Measurements from ENCODE around the gene ARL15.

Gene ARL15

DNA sequence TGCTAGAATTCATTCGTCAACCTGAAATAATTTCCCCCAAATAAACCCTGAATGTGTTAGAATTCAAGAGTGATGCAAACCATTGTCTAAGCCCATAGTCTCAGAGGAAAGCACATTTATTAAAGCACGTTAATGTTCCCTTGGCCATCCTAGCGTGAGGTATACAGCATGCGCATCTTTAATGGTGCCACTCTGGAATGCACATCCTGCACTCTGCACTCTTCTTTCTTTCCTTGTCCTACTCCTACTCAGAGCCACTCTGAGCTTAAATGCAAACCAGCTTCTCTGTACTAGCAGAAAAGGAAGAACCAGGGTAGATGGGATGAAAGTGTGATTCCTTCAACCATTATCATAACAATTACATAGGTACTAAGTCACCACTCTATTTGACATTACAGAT lies 50.4 kb downstream of the ARL15 start:
- no peak for DNase-seq
- intact Hi-C loops (cut with DNase I), result no loop called here

- intact Hi-C loops (cut with DNase I), result no loop called here
- DNase-seq, result no peak
Observed at GRCh38 chr5:54259090-54259489, 51.3 kb downstream of the ARL15 start.

DNA sequence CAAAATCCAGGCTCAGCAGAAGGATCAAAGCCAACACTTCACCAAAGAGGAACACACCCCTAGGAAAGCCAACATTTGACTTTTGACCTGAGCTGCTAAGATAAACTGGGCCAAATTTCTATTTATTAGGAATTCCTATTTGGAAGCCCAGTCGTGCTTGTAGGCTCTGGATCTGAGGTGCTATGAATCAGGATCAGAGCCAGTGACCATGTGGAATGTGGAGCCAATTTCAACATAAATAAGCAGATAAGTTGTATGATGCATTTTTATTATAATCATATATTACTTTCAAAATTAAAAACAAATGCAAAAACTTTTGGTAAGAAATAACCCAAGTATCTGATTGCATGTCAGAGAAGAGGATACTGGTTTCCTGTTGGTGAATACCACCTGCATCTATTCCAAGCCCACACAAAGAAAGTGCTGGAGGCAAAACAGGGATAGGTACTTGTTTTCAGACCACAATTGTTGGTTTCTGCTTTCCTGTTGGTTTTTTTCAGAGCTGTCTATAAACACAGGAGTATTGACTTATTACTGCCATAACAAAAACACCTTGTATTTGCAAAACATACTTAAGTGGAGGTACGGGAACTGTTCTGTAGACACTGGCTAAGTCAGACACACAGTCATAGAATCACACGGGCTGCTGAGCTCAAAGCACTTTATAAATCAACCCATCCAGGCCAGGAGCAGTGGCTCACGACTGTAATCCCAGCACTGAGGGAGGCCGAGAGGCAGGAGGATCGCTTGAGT lies 52.8 kb downstream of the ARL15 start:
- intact Hi-C loops (cut with DNase I), result no loop called here
- no peak for DNase-seq

- DNase-seq, result peak in 2 of 42 donors; percentile 4 to 16
- intact Hi-C loops (cut with DNase I), result no loop called here
Observed at GRCh38 chr5:54254482-54255198, 55.7 kb downstream of the ARL15 start.

- intact Hi-C loops (cut with DNase I), result no loop called here
- DNase-seq, result no peak
Observed at GRCh38 chr5:54251981-54252380, 58.4 kb downstream of the ARL15 start.

- intact Hi-C loops (cut with DNase I), result loop anchor here (10.0 kb wide), 1 partner anchor 615 kb away; no protein-coding TSS in a partner anchor
- DNase-seq, result peak in 8 of 42 donors; percentile 8 to 49 (median 21)
Observed at GRCh38 chr5:54249210-54250028, 61.0 kb downstream of the ARL15 start.

GRCh38 chr5:54247226-54247625 lies 63.1 kb downstream of the ARL15 start:
- intact Hi-C loops (cut with DNase I), result loop anchor here (10.0 kb wide), 1 partner anchor 618 kb away; no protein-coding TSS in a partner anchor

GRCh38 chr5:54243483-54244080 lies 66.8 kb downstream of the ARL15 start:
- intact Hi-C loops (cut with DNase I), result loop anchor here (5.0 to 10.0 kb wide), 2 partner anchors 174 to 621 kb away; no protein-coding TSS in a partner anchor
- DNase-seq, result peak in 29 of 42 donors; percentile 8 to 77 (median 35)

More at GRCh38 chr5:54247226-54247625, 63.1 kb downstream of the ARL15 start:
- DNase-seq, result no peak

DNA sequence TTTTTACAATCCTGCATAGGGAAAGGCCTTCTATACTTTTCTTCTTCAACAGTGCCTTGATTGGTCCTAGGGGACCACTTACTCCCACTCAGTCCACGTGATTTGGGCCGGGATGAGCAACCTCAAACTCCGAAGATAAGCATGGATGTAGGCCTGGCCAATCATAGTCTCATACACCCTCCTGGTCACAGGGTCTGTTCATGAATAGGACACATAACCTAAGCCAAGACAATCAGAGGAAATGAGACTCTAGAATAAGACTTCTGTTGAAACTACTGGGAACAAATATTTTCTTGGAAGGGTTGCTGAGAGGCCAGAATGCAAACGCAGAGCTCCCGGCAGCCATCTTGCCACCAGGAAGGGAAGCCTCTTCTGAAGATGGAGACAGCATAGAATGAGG lies 68.1 kb downstream of the ARL15 start:
- DNase-seq, result no peak
- intact Hi-C loops (cut with DNase I), result loop anchor here (5.0 to 10.0 kb wide), 2 partner anchors 175 to 623 kb away; no protein-coding TSS in a partner anchor

- no peak for DNase-seq
- intact Hi-C loops (cut with DNase I), result no loop called here
Observed at GRCh38 chr5:54234304-54234933, 76.0 kb downstream of the ARL15 start.

GRCh38 chr5:54230936-54231685 lies 79.3 kb downstream of the ARL15 start:
- intact Hi-C loops (cut with DNase I), result no loop called here
- DNase-seq, result no peak

DNA sequence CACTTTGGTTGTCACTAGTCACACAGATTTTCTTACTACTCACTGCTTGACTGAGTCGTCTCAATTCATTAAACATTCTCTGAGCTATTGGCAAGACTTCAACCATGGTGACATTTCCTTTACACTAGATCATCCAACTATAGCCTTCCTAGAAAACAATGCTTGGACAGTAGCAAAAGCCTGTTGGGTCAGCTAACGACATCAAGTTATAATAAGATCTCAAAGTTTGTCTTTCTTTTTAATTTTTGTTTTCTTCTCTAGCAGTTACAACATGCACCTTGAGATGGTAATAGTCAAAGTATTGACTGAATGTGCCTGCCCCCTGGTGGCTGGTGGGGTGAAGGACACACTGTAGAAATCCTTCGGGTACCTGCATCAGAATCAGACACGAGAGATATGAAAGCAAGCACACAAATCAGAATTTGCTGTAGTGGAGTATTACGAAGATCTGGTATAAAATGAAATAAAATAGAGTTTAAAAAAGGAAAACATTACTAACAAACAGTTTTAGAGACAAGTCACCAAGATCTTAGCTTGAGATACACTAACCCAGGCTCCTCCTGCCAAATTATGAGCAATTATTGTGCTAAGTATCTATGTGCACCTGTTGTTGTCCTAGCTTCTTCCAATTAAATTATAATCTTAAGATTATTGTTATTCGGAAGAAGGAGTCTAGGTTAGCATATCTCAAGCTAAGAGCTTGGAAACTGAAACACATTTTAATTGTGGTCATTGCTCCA lies 81.2 kb downstream of the ARL15 start:
- intact Hi-C loops (cut with DNase I), result loop anchor here (10.0 kb wide), 2 partner anchors 754 to 1054 kb away; no protein-coding TSS in a partner anchor
- DNase-seq, result peak; percentile 38 to 92 (median 80)

GRCh38 chr5:54227759-54228158 lies 82.6 kb downstream of the ARL15 start:
- no peak for DNase-seq
- intact Hi-C loops (cut with DNase I), result loop anchor here (10.0 kb wide), 2 partner anchors 753 to 1053 kb away; no protein-coding TSS in a partner anchor

DNA sequence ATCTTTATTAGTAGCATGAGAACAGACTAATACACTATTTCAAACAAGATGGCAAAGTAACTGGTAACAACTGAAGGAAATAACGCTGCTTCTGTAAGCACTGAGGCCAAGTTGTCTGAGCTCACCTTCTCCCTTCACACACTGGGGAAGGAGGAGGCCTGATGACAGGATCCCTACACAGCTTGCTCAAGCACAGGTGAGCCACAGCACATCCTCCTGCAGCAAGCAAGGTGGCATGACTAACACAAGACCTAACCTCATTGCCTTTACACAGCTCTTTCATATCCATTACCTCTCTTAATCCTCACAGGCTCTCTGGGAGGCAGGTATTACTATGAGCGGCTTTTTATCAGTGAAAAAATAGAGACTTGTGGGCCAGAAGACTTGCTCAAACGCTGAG lies 83.3 kb downstream of the ARL15 start:
- intact Hi-C loops (cut with DNase I), result loop anchor here (10.0 kb wide), 2 partner anchors 752 to 1052 kb away; no protein-coding TSS in a partner anchor

GRCh38 chr5:54226215-54226614 lies 84.2 kb downstream of the ARL15 start:
- intact Hi-C loops (cut with DNase I), result loop anchor here (10.0 kb wide), 2 partner anchors 751 to 1051 kb away; no protein-coding TSS in a partner anchor
- no peak for DNase-seq

More for the DNA sequence above, 83.3 kb downstream of the ARL15 start:
- no peak for DNase-seq

- intact Hi-C loops (cut with DNase I), result loop anchor here (10.0 kb wide), 2 partner anchors 749 to 1049 kb away; no protein-coding TSS in a partner anchor
- no peak for DNase-seq
Observed at GRCh38 chr5:54224103-54224826, 86.1 kb downstream of the ARL15 start.
